Measurements from ENCODE around the gene LRRC27.

Gene LRRC27

GRCh38 chr10:132359305-132360040 is 27.5 kb downstream of the LRRC27 start:
- DNase-seq: no peak

- DNase-seq: peak; percentile 38 to 65 (median 48)
These were observed 28.9 kb downstream of the LRRC27 start for GRCh38 chr10:132360766-132361447.

DNA sequence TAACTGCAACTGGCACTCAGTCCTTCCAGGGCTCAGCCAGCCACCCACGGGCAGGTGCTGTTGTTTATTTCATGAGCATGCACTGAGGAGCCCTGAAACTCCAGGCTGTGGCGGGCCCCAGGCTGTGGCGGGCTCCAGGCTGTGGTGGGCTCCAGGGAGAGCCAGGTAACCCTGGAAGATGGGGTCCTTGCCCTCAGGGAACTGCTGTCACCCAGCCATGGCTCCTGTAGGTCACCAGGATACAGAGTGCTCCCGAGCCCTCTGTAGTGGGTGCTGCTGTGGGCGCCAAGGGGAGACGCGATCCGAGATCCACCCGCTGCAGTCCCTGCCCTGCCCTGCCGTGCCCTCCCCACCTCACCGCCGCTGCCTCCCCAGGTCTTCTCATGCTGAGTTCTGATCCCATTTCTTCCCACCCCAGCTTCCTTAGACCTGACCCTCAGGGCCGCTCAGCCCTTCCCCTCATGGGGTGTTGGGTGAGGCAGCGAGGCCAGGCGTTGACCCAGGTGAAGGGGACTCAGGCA is 29.6 kb downstream of the LRRC27 start:
- no peak for DNase-seq

DNA sequence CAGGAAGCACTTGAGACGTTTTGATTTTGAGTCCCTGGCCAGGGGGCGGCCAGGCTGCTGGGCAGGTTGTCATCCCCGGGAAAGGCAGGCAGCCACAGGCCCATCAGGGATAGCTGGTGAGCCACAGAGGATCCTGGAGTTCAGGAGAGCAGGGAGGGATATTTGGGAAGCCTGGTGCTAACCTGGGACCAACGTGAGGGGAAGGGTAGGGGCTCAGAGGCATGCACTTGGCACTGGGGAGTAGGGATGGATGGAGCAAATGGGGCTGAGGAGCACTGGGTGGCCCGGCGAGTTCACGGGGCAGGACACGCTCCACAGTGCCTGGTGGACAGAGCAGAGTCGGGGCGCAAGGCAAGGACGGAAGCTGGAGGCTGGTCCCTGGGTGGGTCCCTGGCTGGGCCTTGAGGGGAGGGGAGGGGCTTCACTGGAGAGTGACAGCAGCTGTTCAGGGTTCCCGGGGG is 30.2 kb downstream of the LRRC27 start:
- no peak for DNase-seq

DNA sequence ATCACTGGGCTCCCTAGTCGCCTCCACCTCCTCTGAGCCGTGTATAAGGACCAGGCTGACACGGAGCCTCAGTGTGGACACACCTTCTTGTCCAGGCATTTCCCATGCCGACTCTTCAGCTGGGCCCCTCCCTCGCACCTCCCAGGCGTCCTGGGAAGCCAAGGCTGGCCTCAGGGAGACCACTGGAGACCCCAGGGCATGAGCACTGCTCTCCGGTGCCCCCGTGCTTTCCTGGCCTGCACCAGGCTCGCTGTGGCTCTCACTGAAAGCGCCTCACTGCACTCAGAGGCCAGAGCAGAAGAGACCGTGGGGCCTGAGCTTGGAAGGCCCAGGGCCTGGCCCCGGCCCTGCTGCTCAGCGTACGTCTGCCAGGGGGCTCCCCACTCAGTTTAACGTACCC is 31.4 kb downstream of the LRRC27 start:
- no peak for DNase-seq

- DNase-seq: peak; percentile 29 to 97 (median 86)
These were observed 32.1 kb downstream of the LRRC27 start for GRCh38 chr10:132363921-132364593.

- peak in 3 of 4 experiments; percentile 45 to 96 (median 89) for DNase-seq
These were observed 32.6 kb downstream of the LRRC27 start for GRCh38 chr10:132364594-132364970.

DNA sequence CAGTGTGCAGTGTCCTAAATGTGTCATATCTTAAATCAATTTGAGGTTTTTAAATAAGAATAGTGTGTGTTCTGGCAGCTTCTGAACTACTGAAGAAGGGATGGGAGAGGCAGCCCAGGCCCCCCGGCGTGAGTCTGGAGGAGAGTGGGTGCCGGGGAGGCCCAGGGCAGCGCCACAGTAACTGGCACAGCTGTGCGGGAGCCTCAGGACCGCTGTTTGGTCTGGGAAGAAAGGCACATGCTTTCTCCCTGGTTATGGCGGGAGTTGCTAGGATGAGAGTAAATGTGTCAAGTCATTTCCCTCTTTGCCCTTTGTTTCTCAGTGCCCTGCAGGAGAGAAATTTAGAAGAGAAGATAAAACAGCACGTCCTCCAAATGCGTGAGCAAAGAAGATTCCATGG is 33.1 kb downstream of the LRRC27 start:
- DNase-seq: no peak

DNA sequence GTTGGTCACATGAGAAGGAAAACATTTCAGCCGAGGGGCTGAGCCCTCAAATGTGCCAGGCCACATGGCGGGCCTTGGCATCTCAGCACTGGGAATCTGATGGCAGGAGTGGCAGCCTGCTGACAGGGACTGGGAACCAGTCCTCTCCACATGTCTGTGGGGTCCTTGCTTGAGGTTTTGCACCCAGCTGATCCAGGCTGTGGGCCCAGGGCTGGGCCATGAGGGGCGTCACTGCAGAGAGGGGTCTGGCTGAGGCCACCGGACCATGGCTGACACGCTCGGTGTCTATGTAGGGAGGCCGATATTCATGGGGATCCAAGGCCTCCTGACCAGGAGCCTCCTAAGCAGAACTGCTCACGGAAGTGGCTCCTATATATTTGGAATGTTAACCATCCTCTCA is 34.0 kb downstream of the LRRC27 start:
- no peak for DNase-seq

GRCh38 chr10:132366499-132366898 is 34.5 kb downstream of the LRRC27 start:
- DNase-seq: no peak

DNA sequence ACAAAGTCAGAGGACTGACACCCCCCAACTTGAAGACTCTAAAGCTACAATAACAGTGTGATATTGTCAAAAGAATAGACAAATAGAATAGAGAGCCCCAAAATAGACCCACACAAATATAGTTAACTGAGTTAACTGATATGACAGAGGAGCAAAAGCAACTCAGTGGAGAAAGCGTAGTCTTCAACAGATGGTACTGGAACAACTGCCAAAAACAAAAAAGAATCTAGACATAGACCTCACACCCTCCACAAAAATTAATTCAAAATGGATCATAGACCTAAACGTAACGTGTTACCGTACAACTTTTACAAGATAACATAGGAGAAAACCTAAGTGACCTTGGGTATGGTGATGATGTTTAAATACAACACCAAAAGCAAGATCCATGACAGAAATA is 36.4 kb downstream of the LRRC27 start:
- no peak for DNase-seq

DNA sequence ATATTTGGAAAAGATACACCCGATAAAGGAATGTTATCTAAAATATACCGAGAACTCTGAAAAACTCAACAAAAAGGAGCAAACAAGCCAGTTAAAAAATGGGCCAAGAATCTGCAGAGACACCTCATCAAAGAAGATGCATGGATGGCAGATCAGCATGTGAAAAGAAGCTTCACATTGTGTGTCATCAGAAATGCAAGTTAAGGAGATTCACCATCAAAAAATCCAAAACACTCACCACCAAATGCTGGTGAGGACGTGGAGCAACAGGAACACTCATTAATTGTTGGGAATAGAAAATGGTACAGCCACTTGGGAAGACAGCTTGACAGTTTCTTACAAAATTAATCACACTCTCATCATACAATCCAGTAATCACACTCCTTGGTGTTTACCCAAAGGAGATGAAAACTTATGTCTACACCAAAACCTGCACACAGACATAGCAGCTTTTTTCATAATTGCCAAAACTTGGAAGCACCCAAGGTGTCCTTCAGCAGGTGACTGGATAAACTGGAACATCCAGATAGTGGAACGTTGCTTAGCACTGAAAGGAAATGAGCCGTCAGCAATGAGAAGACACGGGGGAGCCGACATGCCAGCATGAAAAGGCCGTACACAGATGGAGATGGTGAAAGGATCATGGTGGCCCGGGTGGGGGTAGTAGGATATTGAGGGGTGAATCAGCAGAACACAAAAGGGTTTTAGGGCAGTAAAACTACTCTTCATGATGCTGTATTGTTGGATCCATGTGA is 37.1 kb downstream of the LRRC27 start:
- DNase-seq: no peak

DNA sequence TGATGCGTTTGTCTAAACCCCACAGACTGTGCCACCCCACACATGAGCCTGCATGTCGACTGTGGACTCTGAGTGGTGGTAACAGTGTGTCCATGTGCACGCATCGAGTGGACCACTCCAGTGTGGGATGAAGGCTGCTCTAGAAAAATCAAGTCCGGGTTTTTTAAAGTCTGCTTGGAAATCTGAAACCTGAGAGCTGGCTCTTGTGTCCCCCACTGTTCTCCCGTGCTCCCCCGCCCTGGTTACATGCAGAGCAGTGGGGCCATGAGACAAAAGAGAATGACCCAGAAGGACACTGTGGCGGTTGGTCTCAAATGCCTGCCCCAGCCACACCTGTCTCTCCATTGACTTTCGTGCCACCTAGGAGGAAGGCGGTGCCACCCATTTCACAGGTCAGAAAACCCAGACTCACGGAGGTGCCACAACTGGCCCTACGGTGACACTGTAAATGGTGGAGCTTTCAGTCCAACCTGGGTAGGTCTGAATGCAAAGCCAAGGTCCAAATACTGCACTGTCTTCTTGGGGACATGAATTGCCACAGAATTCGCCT is 37.7 kb downstream of the LRRC27 start:
- no peak for DNase-seq

DNA sequence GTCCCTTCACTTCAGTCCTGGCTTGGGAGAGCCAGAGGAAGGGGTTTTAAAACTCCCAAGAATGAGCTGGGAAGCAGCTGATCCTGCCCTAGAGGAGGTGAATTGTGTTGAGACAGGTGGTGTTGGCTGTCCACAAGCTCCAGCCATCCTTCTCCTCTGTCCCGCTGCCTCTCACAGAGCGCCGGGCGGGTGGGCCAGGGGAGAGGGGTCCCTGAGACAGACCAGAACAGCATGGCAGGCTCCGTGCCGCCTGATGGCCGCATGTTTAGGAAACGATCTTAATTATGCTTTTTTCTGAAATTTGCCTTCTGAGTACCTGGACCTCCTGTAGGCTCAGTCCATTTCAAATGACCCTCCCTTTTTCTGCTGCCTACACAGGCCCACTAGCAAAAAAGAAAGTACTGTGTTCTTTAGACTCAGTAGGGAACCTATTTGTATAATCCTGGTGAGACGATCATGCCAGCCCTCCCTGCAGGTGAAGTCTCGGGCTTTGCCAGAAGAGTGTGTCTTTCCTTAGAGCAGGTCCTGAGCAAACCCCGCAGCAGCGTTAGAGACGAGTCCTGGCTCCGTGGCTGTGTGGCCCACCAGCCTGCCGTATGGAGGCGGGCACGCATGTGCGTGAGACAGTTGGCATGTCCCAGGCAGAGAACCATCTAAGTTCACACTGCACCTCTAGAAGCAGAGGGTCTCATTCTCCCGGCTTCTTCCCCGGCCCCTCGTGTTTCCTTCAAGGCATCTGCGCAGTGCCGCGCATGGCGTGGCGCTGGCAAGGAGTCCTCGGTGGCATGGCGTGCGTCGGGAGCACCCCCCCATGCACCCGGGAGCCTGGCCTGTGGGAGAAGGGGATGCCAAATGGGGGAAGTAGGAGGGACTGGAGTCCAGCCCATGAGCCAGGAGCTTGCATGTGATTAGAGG is 38.7 kb downstream of the LRRC27 start:
- no peak for DNase-seq

- DNase-seq: peak in 2 of 4 experiments; percentile 45 to 49
These were observed 39.7 kb downstream of the LRRC27 start for GRCh38 chr10:132371641-132372081.

DNA sequence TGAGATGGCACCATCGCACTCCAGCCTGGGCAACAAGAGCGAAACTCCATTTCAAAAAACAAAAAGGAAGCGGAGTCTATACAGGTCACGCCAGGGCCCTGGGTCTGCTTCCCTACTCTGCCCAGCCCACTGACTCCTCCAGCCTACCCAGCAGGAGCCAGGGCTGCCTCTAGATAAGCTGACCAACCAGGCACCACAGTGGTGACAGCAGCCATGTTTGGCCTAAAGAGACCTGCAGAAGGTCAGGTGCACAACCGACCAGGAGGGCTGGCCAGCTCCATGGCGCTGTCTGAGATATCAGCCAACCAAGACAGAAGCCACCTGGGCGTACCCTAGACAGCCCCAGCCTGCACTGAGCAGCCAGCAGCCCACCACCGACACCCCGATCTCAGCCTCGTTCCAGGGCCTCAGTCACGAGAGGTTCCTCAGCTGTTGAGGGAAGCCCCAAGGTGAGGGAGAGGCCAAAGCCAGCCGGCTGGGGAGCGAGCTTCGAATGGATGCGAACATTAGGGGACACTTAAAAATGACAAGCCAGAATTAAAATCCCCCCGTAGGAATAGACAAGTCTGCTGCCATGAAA is 40.6 kb downstream of the LRRC27 start:
- DNase-seq: no peak

DNA sequence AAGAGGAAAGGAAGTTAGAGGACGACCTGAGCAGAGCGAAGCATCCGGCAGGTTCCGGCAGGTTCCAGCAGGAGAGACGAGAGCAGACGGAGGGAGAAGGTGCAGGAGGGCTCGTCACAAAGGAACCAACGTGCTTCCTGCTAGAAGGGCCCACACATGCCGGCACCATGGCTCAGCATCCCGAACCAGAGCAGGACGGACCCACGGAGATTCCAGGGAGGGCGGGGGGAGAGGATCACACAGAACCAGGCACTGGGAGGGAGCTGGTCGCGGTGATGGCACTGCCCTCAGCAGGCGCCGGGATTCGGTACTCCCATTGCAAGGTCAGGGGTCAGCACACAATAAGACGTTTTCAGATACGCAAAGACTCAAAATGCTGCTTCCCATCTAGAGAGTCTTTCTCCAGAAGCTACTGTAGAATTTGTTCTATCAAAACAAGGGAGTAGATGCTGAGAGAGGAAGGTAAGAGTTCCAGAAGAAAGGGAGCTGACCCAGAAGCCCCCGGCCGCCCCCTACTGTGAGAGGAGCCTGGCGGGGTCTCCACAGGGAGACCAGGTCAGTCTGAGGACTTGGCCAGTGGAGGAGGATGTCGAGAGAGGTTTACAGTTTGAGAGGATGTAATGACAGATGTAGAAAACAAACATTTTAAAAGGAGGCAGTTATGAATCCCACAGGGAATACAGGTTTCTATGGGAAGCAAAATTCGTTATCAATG is 41.4 kb downstream of the LRRC27 start:
- no peak for DNase-seq

- DNase-seq: no peak
These were observed 42.2 kb downstream of the LRRC27 start for GRCh38 chr10:132374176-132374575.

DNA sequence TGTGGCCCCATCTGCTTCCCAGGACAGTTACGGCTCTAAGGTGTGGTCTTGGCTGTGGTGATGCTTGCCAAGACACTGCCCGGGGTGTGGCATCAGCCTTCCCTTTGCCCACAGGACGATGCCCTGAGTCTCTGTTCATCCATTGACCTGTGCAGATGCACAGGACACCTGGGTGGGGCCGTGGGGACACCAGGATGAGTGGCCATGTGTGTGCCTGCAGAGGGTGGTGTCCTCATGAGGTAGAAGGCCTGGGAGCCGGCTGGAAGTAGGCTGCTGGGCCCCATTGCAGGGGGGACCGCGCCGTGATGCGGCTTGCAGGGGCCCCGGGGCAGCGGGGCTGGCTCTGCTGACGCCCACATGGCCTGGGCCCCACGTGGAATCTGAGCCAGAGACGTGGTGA is 42.6 kb downstream of the LRRC27 start:
- no peak for DNase-seq

All from suppressor macrophage (primary cell).